ENCODE data around the gene SAE1.
"Not testable (repeated sequence)": the region's sequence is repeated elsewhere in the genome, so short reads cannot be mapped to it uniquely, and the experiment has no call there.

Gene SAE1

GRCh38 chr19:47130589-47131227 lies at the start of gene SAE1:
Gene SAE1, plus strand, starts transcription at chr19:47130835. Its CDS starts 96 bp downstream, at chr19:47130931.
- peak; percentile 95 for DNase-seq

- no peak for DNase-seq
These were observed 49.5 kb upstream of the SAE1 start for GRCh38 chr19:47081095-47081494.

GRCh38 chr19:47082493-47082892 lies 48.1 kb upstream of the SAE1 start:
- no peak for DNase-seq

- DNase-seq = no peak
These were observed 45.7 kb upstream of the SAE1 start for GRCh38 chr19:47084879-47085439.

- no peak for DNase-seq
These were observed 44.4 kb upstream of the SAE1 start for GRCh38 chr19:47086280-47086679.

- DNase-seq = no peak
These were observed 40.8 kb upstream of the SAE1 start for GRCh38 chr19:47089767-47090350.

GRCh38 chr19:47093254-47093653 lies 37.4 kb upstream of the SAE1 start:
- DNase-seq = no peak

- DNase-seq = no peak
These were observed 36.8 kb upstream of the SAE1 start for GRCh38 chr19:47093841-47094240.

GRCh38 chr19:47094557-47095475 lies 35.8 kb upstream of the SAE1 start:
- no peak for DNase-seq

- DNase-seq = no peak
These were observed 35.0 kb upstream of the SAE1 start for GRCh38 chr19:47095476-47096099.

- DNase-seq = no peak
These were observed 34.4 kb upstream of the SAE1 start for GRCh38 chr19:47096100-47096704.

- DNase-seq = no peak
These were observed 33.9 kb upstream of the SAE1 start for GRCh38 chr19:47096721-47097120.

- DNase-seq = no peak
These were observed 33.0 kb upstream of the SAE1 start for GRCh38 chr19:47097396-47098201.

- no peak for DNase-seq
These were observed 32.0 kb upstream of the SAE1 start for GRCh38 chr19:47098608-47099007.

GRCh38 chr19:47099576-47100050 lies 31.0 kb upstream of the SAE1 start:
- no peak for DNase-seq

- DNase-seq = no peak
These were observed 30.3 kb upstream of the SAE1 start for GRCh38 chr19:47100290-47100689.

GRCh38 chr19:47101116-47101515 lies 29.5 kb upstream of the SAE1 start:
- DNase-seq = not testable (repeated sequence)

- no peak for DNase-seq
These were observed 28.1 kb upstream of the SAE1 start for GRCh38 chr19:47102346-47103060.

GRCh38 chr19:47104680-47105079 lies 26.0 kb upstream of the SAE1 start:
- DNase-seq = no peak

- DNase-seq = no peak
These were observed 24.8 kb upstream of the SAE1 start for GRCh38 chr19:47105874-47106273.

GRCh38 chr19:47106821-47107201 lies 23.8 kb upstream of the SAE1 start:
- no peak for DNase-seq

Data from GOT3 (cell line).